Caco-2 (cell line): Measurements from ENCODE around the gene CD300C. TPM values are rescaled to one million over a fixed set of nuclear protein-coding genes. Genes with fewer than 3 reads are reported as not detected.

Source experiments
- BruUV-seq: library from RNA; stranded (reverse); fragments of 400-500 nt; replicated peaks from 2 replicates; lab custom pipeline; 2021; lab: Mats Ljungman, UMichigan
- CTCF ChIA-PET: fragments of 300-600 bp; sonication (Branson Sonifier 250); formaldehyde crosslinking; loops from one replicate; lab custom pipeline; 2022; ENCODE audit warnings: antibody characterized with exemption; lab: Charles Lee
- POLR2A ChIA-PET: fragments of 300-600 bp; sonication (Branson Sonifier 250); formaldehyde crosslinking; loops from one replicate; lab custom pipeline; 2022; ENCODE audit warnings: antibody characterized with exemption; lab: Charles Lee
- DNase-seq, 2 experiments: peaks; one replicate each; pipeline versions ENCODE4 v3.0.0 to v3.0.0-alpha.2; 2020 to 2022
- H3K27me3 ChIP-seq: replicated peaks from 2 replicates; pipeline ENCODE4 v1.6.0; 2011; ENCODE audit warnings: low read length; ENCODE audit not compliant: control insufficient read depth, insufficient read depth
- H3K36me3 ChIP-seq: 2 replicates; pipeline ENCODE4 v1.5.1; 2011; ENCODE audit warnings: low read length; ENCODE audit not compliant: control insufficient read depth, insufficient read depth
- H3K4me1 ChIP-seq: fragments of 250-450 bp; sonication (Bioruptor Pico); 2 replicates; pipeline ENCODE4 v1.5.1; 2020; ENCODE audit warnings: mild to moderate bottlenecking
- H3K4me3 ChIP-seq: 2 replicates; pipeline ENCODE4 v1.5.1; 2011; ENCODE audit warnings: low read depth, mild to moderate bottlenecking, control low read depth, low read length
- H3K9me3 ChIP-seq: fragments of 250-450 bp; sonication (Bioruptor Pico); 2 replicates; pipeline ENCODE4 v1.5.1; 2020; ENCODE audit warnings: mild to moderate bottlenecking, moderate library complexity
- H3K27ac Mint-ChIP-seq: one replicate; pipeline ENCODE4 v1.8.0; 2022; ENCODE audit warnings: mixed read lengths; ENCODE audit not compliant: unreplicated experiment
- H3K27me3 Mint-ChIP-seq: one replicate; pipeline ENCODE4 v1.8.0; 2022; ENCODE audit warnings: mixed read lengths; ENCODE audit not compliant: insufficient read depth, unreplicated experiment
- H3K36me3 Mint-ChIP-seq: one replicate; pipeline ENCODE4 v1.8.0; 2022; ENCODE audit warnings: mild to moderate bottlenecking, mixed read lengths; ENCODE audit not compliant: insufficient read depth, unreplicated experiment
- H3K4me1 Mint-ChIP-seq: one replicate; pipeline ENCODE4 v1.8.0; 2022; ENCODE audit warnings: low read depth, mixed read lengths; ENCODE audit not compliant: unreplicated experiment
- H3K4me3 Mint-ChIP-seq: one replicate; pipeline ENCODE4 v1.8.0; 2022; ENCODE audit warnings: mild to moderate bottlenecking, moderate library complexity, mixed read lengths; ENCODE audit not compliant: unreplicated experiment
- H3K9me3 Mint-ChIP-seq: one replicate; pipeline ENCODE4 v1.8.0; 2022; ENCODE audit warnings: mixed read lengths; ENCODE audit not compliant: unreplicated experiment
- intact Hi-C: fragments of 100-400 bp; cut with micrococcal nuclease; formaldehyde crosslinking; loops from one replicate; pipeline ENCODE4 v1.10.0; 2022; ENCODE audit not compliant: unreplicated experiment
- total RNA-seq: library from RNA; stranded (reverse); gene quantifications from 2 replicates; pipeline ENCODE4 v1.2.3, GENCODE V29; 2022
- TF ChIP-seq, protein P1 (sequence below), 2 experiments: fragments of 200-600 bp in 1 of 2; IDR thresholded peaks; 1 replicate in 1 of 2; 2 replicates in 1 of 2; pipeline versions ENCODE4 v1.5.1 to v1.8.0; 2011 to 2022; ENCODE audit warnings: antibody characterized with exemption in 1 of 2, control low read depth in 1 of 2, inconsistent platforms in 1 of 2, low read depth in 1 of 2, low read length in 1 of 2, mild to moderate bottlenecking in 1 of 2, moderate library complexity in 1 of 2; ENCODE audit not compliant: insufficient read depth in 1 of 2, severe bottlenecking in 1 of 2, unreplicated experiment in 1 of 2

CD300C gene
- total RNA-seq, 1 experiment from 2014 or later: not detected

- ChIA-PET CTCF (no interaction called here), POLR2A (no interaction called here)
- peaks cover 24% of the 10 kb centered on the region for H3K9me3 Mint-ChIP-seq
- no peaks in the 10 kb centered on the region for H3K4me1 ChIP-seq
- intact Hi-C loops: no loop called here
- H3K4me3 ChIP-seq: no peak overlapping the region
- TF ChIP-seq, protein P1, sequence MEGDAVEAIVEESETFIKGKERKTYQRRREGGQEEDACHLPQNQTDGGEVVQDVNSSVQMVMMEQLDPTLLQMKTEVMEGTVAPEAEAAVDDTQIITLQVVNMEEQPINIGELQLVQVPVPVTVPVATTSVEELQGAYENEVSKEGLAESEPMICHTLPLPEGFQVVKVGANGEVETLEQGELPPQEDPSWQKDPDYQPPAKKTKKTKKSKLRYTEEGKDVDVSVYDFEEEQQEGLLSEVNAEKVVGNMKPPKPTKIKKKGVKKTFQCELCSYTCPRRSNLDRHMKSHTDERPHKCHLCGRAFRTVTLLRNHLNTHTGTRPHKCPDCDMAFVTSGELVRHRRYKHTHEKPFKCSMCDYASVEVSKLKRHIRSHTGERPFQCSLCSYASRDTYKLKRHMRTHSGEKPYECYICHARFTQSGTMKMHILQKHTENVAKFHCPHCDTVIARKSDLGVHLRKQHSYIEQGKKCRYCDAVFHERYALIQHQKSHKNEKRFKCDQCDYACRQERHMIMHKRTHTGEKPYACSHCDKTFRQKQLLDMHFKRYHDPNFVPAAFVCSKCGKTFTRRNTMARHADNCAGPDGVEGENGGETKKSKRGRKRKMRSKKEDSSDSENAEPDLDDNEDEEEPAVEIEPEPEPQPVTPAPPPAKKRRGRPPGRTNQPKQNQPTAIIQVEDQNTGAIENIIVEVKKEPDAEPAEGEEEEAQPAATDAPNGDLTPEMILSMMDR (IDR thresholded peaks at IDR 0.05; ENCODE audit: insufficient read depth in 1 of 2, low read depth in 1 of 2, low read length in 1 of 2, severe bottlenecking in 1 of 2, unreplicated experiment in 1 of 2): no peak
- no peak overlapping the region for H3K27ac Mint-ChIP-seq
- H3K36me3 ChIP-seq: no peaks in the 10 kb centered on the region
- DNase-seq: no peak
- no TSS peak for BruUV-seq
- H3K4me3 Mint-ChIP-seq: no peak overlapping the region
- H3K9me3 ChIP-seq: no peaks in the 10 kb centered on the region
- peaks cover 6% of the 10 kb centered on the region for H3K4me1 Mint-ChIP-seq
- H3K36me3 Mint-ChIP-seq: no peaks in the 10 kb centered on the region
- H3K27me3 ChIP-seq: peaks cover 1% of the 10 kb centered on the region; the same call in 1 of the 2 replicates
- peaks cover 31% of the 10 kb centered on the region for H3K27me3 Mint-ChIP-seq
Observed at GRCh38 chr17:74565126-74565525, 19.2 kb upstream of the CD300C start.

DNA sequence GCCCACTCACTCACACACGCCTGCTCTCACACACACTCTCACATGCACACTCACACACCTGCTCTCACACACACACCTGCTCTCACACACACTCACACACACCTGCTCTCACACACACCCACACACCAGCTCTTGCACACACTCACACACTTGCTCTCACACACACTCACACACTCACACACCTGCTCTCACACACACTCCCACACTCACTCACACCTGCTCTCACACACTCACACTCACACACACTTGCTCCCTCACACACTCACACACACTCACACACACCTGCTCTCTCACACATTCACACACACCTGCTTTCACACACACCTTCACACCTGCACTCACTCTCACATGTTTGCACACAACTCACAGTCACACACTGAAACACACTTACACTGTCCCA is 17.4 kb upstream of the CD300C start:
- H3K9me3 Mint-ChIP-seq: peaks cover 16% of the 10 kb centered on the region
- no peak overlapping the region for H3K27ac Mint-ChIP-seq
- no peak for DNase-seq
- H3K4me3 Mint-ChIP-seq: no peak overlapping the region
- no TSS peak for BruUV-seq
- peaks cover 3% of the 10 kb centered on the region for H3K4me1 Mint-ChIP-seq
- Histone ChIP-seq H3K4me3 (no peak overlapping the region), H3K4me1 (no peaks in the 10 kb centered on the region), H3K36me3 (no peaks in the 10 kb centered on the region), H3K9me3 (no peaks in the 10 kb centered on the region), H3K27me3 (peaks cover 1% of the 10 kb centered on the region; the same call in 1 of the 2 replicates)
- H3K36me3 Mint-ChIP-seq: no peaks in the 10 kb centered on the region
- ChIA-PET CTCF (no interaction called here), POLR2A (no interaction called here)
- TF ChIP-seq, protein P1 (IDR thresholded peaks at IDR 0.05; ENCODE audit: insufficient read depth in 1 of 2, low read depth in 1 of 2, low read length in 1 of 2, severe bottlenecking in 1 of 2, unreplicated experiment in 1 of 2): no peak
- H3K27me3 Mint-ChIP-seq: peaks cover 32% of the 10 kb centered on the region
- intact Hi-C loops: no loop called here

- TF ChIP-seq, protein P1 (IDR thresholded peaks at IDR 0.05; ENCODE audit: insufficient read depth in 1 of 2, low read depth in 1 of 2, low read length in 1 of 2, severe bottlenecking in 1 of 2, unreplicated experiment in 1 of 2): no peak
Observed at GRCh38 chr17:74561586-74561985, 15.7 kb upstream of the CD300C start.

More at GRCh38 chr17:74561586-74561985, 15.7 kb upstream of the CD300C start:
- BruUV-seq: no TSS peak
- Mint-ChIP-seq H3K9me3 (peaks cover 11% of the 10 kb centered on the region), H3K27ac (no peak overlapping the region), H3K27me3 (peaks cover 29% of the 10 kb centered on the region), H3K4me1 (no peaks in the 10 kb centered on the region), H3K36me3 (no peaks in the 10 kb centered on the region), H3K4me3 (no peak overlapping the region)
- Histone ChIP-seq H3K4me3 (no peak overlapping the region), H3K4me1 (no peaks in the 10 kb centered on the region), H3K27me3 (peaks cover 1% of the 10 kb centered on the region; the same call in 1 of the 2 replicates), H3K9me3 (no peaks in the 10 kb centered on the region), H3K36me3 (no peaks in the 10 kb centered on the region)
- POLR2A ChIA-PET: no interaction called here
- CTCF ChIA-PET: no interaction called here
- intact Hi-C loops: no loop called here
- DNase-seq: no peak
